A549 (cell line): ENCODE data around the gene FBXO5. TPM values are rescaled to one million over a fixed set of nuclear protein-coding genes. Genes with fewer than 3 reads are reported as not detected.

Source experiments
- ATAC-seq, 2 experiments: fragments of 200-7000 bp in 1 of 2; fragments of >200 bp in 1 of 2; cut with Nextera tagmentation in 1 of 2; cut with Tn5 transposase in 1 of 2; 3 replicates each; pipeline versions ENCODE4 v1.8.0 to v1.9.1; 2018 to 2020; ENCODE audit warnings: mild to moderate bottlenecking in 1 of 2, moderate library complexity in 1 of 2
- CTCF ChIA-PET: fragments of 300-600 bp; sonication (Branson Sonifier 250); formaldehyde crosslinking; extraction: SDS; loops from one replicate; lab custom pipeline; 2021; ENCODE audit warnings: antibody characterized with exemption, inconsistent platforms; lab: Yijun Ruan, JAX
- POLR2A ChIA-PET: fragments of 350-600 bp; formaldehyde crosslinking; extraction: SDS; loops from one replicate; lab custom pipeline; 2021; ENCODE audit warnings: antibody characterized with exemption, inconsistent platforms; lab: Yijun Ruan, JAX
- DNase-seq, 2 experiments: peaks; one replicate each; pipeline versions ENCODE4 v3.0.0 to v3.0.0-alpha.2; 2011 to 2016; ENCODE audit warnings: low read depth in 1 of 2, low spot score in 1 of 2
- FAIRE-seq: peaks from 2 replicates; lab custom pipeline; 2011; peaks lifted over from hg19 to GRCh38; lab: Jason Lieb, UNC
- H3K27ac ChIP-seq, 2 experiments: fragments of >200 bp; sonication (Bioruptor Twin); formaldehyde crosslinking; 3 replicates each; pipeline ENCODE4 v1.5.1; 2016 to 2017
- H3K4me1 ChIP-seq: fragments of >200 bp; sonication (Bioruptor Twin); formaldehyde crosslinking; 3 replicates; pipeline ENCODE4 v1.6.1; 2016
- H3K4me2 ChIP-seq: fragments of >200 bp; sonication (Bioruptor Twin); formaldehyde crosslinking; 3 replicates; pipeline ENCODE4 v1.6.1; 2016
- H3K4me3 ChIP-seq: fragments of >200 bp; sonication (Bioruptor Twin); formaldehyde crosslinking; 3 replicates; pipeline ENCODE4 v1.5.1; 2016
- H3K9me3 ChIP-seq: fragments of >200 bp; sonication (Bioruptor Twin); formaldehyde crosslinking; 3 replicates; pipeline ENCODE4 v1.6.1; 2016
- BCL3 ChIP-seq: fragments of >200 bp; sonication (Bioruptor Twin); formaldehyde crosslinking; IDR thresholded peaks from 3 replicates; pipeline ENCODE4 v1.6.1; 2016
- CBX2 ChIP-seq: fragments of 200-600 bp; sonication (generic); IDR thresholded peaks from 2 replicates; pipeline ENCODE4 v1.6.1; 2016; ENCODE audit warnings: low read depth, mild to moderate bottlenecking, borderline replicate concordance
- CBX8 ChIP-seq: fragments of 200-600 bp; sonication (generic); IDR thresholded peaks from 2 replicates; pipeline ENCODE4 v1.6.1; 2016
- CHD2 ChIP-seq: fragments of 150-350 bp; IDR thresholded peaks from 2 replicates; pipeline ENCODE4 v1.6.1; 2014; ENCODE audit warnings: low read length; ENCODE audit not compliant: partially characterized antibody
- CTCF ChIP-seq: fragments of >200 bp; sonication (Bioruptor Twin); formaldehyde crosslinking; IDR thresholded peaks from 3 replicates; pipeline ENCODE4 v1.5.1; 2016
- EHF ChIP-seq: fragments of 250-450 bp; sonication (Bioruptor Pico); IDR thresholded peaks from 2 replicates; pipeline ENCODE4 v1.5.0; 2020; ENCODE audit warnings: mild to moderate bottlenecking
- ELK1 ChIP-seq: fragments of 150-350 bp; IDR thresholded peaks from 2 replicates; pipeline ENCODE4 v1.6.1; 2014; ENCODE audit warnings: low read depth, mild to moderate bottlenecking, low read length
- FOXS1 ChIP-seq: fragments of 250-450 bp; sonication (Bioruptor Pico); IDR thresholded peaks from 2 replicates; pipeline ENCODE4 v1.5.0; 2020; ENCODE audit warnings: mild to moderate bottlenecking, moderate library complexity
- GATA3 ChIP-seq: IDR thresholded peaks from 2 replicates; pipeline ENCODE4 v1.6.1; 2012; ENCODE audit warnings: borderline replicate concordance
- HDAC2 ChIP-seq: fragments of 200-600 bp; sonication (generic); IDR thresholded peaks from 2 replicates; pipeline ENCODE4 v1.6.1; 2016
- HES2 ChIP-seq: fragments of >200 bp; sonication (Bioruptor Twin); formaldehyde crosslinking; IDR thresholded peaks from 2 replicates; pipeline ENCODE4 v1.6.1; 2016
- HEYL ChIP-seq: fragments of 250-450 bp; sonication (Bioruptor Pico); IDR thresholded peaks from 2 replicates; pipeline ENCODE4 v1.8.0; 2021; ENCODE audit warnings: mild to moderate bottlenecking, moderate library complexity
- HOXB13 ChIP-seq: fragments of 250-450 bp; sonication (Bioruptor Pico); IDR thresholded peaks from 2 replicates; pipeline ENCODE4 v1.5.0; 2020; ENCODE audit warnings: low read depth, mild to moderate bottlenecking, moderate library complexity
- KDM1A ChIP-seq: fragments of 200-600 bp; sonication (generic); IDR thresholded peaks from 2 replicates; pipeline ENCODE4 v1.6.1; 2016; ENCODE audit warnings: low read depth, mild to moderate bottlenecking
- KDM5A ChIP-seq: fragments of 200-600 bp; sonication (generic); IDR thresholded peaks from 2 replicates; pipeline ENCODE4 v1.6.1; 2016; ENCODE audit warnings: antibody characterized with exemption, mild to moderate bottlenecking
- MAZ ChIP-seq: fragments of 150-350 bp; IDR thresholded peaks from 2 replicates; pipeline ENCODE4 v1.6.1; 2014; ENCODE audit warnings: antibody characterized with exemption, low read depth, low read length, borderline replicate concordance
- MYC ChIP-seq: IDR thresholded peaks from 2 replicates; pipeline ENCODE4 v1.6.1; 2012; ENCODE audit warnings: mild to moderate bottlenecking, inconsistent platforms, low read length, improper control_type of control experiment, borderline replicate concordance
- NR3C1 ChIP-seq: fragments of >200 bp; sonication (Bioruptor Twin); formaldehyde crosslinking; IDR thresholded peaks from 3 replicates; pipeline ENCODE4 v1.6.1; 2017
- PHF8 ChIP-seq: fragments of 200-600 bp; sonication (generic); IDR thresholded peaks from 2 replicates; pipeline ENCODE4 v1.6.1; 2016; ENCODE audit warnings: low read depth, mild to moderate bottlenecking, antibody characterized with exemption, moderate library complexity, borderline replicate concordance
- POLR2A ChIP-seq: IDR thresholded peaks from 2 replicates; pipeline ENCODE4 v1.6.1; 2012; ENCODE audit warnings: mild to moderate bottlenecking, low read length
- RAD21 ChIP-seq, 2 experiments: fragments of >200 bp in 1 of 2; sonication (Bioruptor Twin) in 1 of 2; formaldehyde crosslinking in 1 of 2; IDR thresholded peaks in 1 of 2; conservative IDR thresholded peaks in 1 of 2; 2 replicates in 1 of 2; 3 replicates in 1 of 2; pipeline ENCODE4 v1.6.1; 2012 to 2018; ENCODE audit warnings: inconsistent platforms in 1 of 2
- RARB ChIP-seq: fragments of 250-450 bp; sonication (Bioruptor Pico); IDR thresholded peaks from 2 replicates; pipeline ENCODE4 v1.8.0; 2021; ENCODE audit warnings: mild to moderate bottlenecking, moderate library complexity
- REST ChIP-seq: fragments of 200-600 bp; sonication (generic); IDR thresholded peaks from 2 replicates; pipeline ENCODE4 v1.6.1; 2016; ENCODE audit warnings: antibody characterized with exemption, mild to moderate bottlenecking, moderate library complexity
- RFX5 ChIP-seq: fragments of 450-650 bp; IDR thresholded peaks from 2 replicates; pipeline ENCODE4 v1.7.1; 2014; ENCODE audit warnings: antibody characterized with exemption, mild to moderate bottlenecking, moderate library complexity
- TFCP2L1 ChIP-seq: fragments of 250-450 bp; sonication (Bioruptor Pico); IDR thresholded peaks from 2 replicates; pipeline ENCODE4 v1.5.0; 2021; ENCODE audit warnings: mild to moderate bottlenecking
- TP53 ChIP-seq: fragments of 250-450 bp; sonication (Bioruptor Pico); IDR thresholded peaks from 2 replicates; pipeline ENCODE4 v1.5.0; 2021; ENCODE audit warnings: mild to moderate bottlenecking, moderate library complexity
- USF2 ChIP-seq: fragments of 450-650 bp; IDR thresholded peaks from 2 replicates; pipeline ENCODE4 v1.6.1; 2014; ENCODE audit warnings: antibody characterized with exemption
- WGBS: methylation state at CpG from one replicate; pipeline ENCODE4 v1.1.6; 2017; ENCODE audit errors: missing lambda C conversion rate; 5-methylcytosine and 5-hydroxymethylcytosine counted together
- polyA plus RNA-seq, 4 experiments: library from polyadenylated mRNA; depleted of rRNA in 3 of 4; stranded (reverse); fragments of >200 nt; fragmentation: RNase III in 1 of 4; extraction: RNeasy Plus Mini Kit Qiagen cat#74134 plus additional on column Dnase treatment in 1 of 4; gene quantifications; 2 replicates in 3 of 4; 3 replicates in 1 of 4; pipeline ENCODE4 v1.2.3, GENCODE V29; 2011 to 2017

Gene FBXO5
- polyA plus RNA-seq, 2 of the 4 experiments (the other 2 are of a cell fraction), result 14.3 to 29.2 TPM

- no peak for DNase-seq
- H3K4me2 ChIP-seq, result no peak overlapping the region
- CTCF ChIA-PET, result interaction anchor here (1.3 kb wide), 1 partner anchor 63 kb away, joined by 3 read pairs; no protein-coding TSS in a partner anchor
- H3K4me3 ChIP-seq, result no peak overlapping the region
- no peak for FAIRE-seq
- TF ChIP-seq TP53 (CRISPR knock-in tag) (no peak), RFX5 (no peak), RAD21 (conservative IDR thresholded peaks at IDR 0.05 in 1 of 2, IDR thresholded peaks at IDR 0.05 in 1 of 2) (no peak), EHF (CRISPR knock-in tag) (no peak), KDM1A (no peak), CTCF (no peak), PHF8 (no peak), NR3C1 (no peak), TFCP2L1 (CRISPR knock-in tag) (no peak), MAZ (no peak), ELK1 (no peak), CBX8 (no peak), USF2 (no peak), HOXB13 (no peak), POLR2A (no peak), MYC (no peak), GATA3 (no peak)
- no peaks in the 10 kb centered on the region for H3K9me3 ChIP-seq
- POLR2A ChIA-PET, result no interaction called here
- no peak overlapping the region for H3K27ac ChIP-seq
- no peak for ATAC-seq
- WGBS, result 92% methylated on average over 3 of the region's 3 CpGs
- H3K4me1 ChIP-seq, result no peaks in the 10 kb centered on the region
Measured at GRCh38 chr6:153018355-153018754, 35.5 kb upstream of the FBXO5 start.

GRCh38 chr6:153016846-153017245, 34.0 kb upstream of the FBXO5 start:
- TF ChIP-seq FOXS1, result no peak
- TF ChIP-seq MAZ, result no peak
- no peak for TF ChIP-seq HOXB13
- TF ChIP-seq CBX8, result no peak
- no peak for TF ChIP-seq HDAC2
- no peak for TF ChIP-seq GATA3
- TF ChIP-seq RARB (CRISPR knock-in tag), result no peak
- TF ChIP-seq REST, result no peak
- TF ChIP-seq BCL3, result no peak
- TF ChIP-seq PHF8, result no peak
- TF ChIP-seq HES2, result no peak
- no peak for TF ChIP-seq TP53 (CRISPR knock-in tag)
- no peak for TF ChIP-seq HEYL
- TF ChIP-seq ELK1, result no peak
- TF ChIP-seq CHD2, result no peak
- TF ChIP-seq CBX2, result no peak
- no peak for TF ChIP-seq KDM5A
- no peak for TF ChIP-seq POLR2A
- Histone ChIP-seq H3K4me3 (no peak overlapping the region), H3K27ac (no peak overlapping the region), H3K4me2 (no peak overlapping the region), H3K4me1 (no peaks in the 10 kb centered on the region), H3K9me3 (no peaks in the 10 kb centered on the region)
- ChIA-PET POLR2A (no interaction called here), CTCF (no interaction called here)
- WGBS, result 94% methylated on average over 3 of the region's 3 CpGs
- ATAC-seq (no peak), DNase-seq (no peak), FAIRE-seq (no peak)
